GM18951 (cell line): ENCODE data around the gene LDLRAD3.

Source experiments
- POLR2A ChIP-seq: IDR thresholded peaks from 4 replicates; pipeline ENCODE4 v1.6.1; 2011; ENCODE audit warnings: mild to moderate bottlenecking; ENCODE audit not compliant: insufficient read length, insufficient read depth; ENCODE audit errors: extremely low read depth
- in situ Hi-C: fragments of 300-500 bp; cut with MboI; formaldehyde crosslinking; loops from one replicate; pipeline ENCODE4 v1.12.0; 2022; ENCODE audit warnings: low sequenced_read_pairs, mixed read lengths, inconsistent platforms; ENCODE audit not compliant: unreplicated experiment

Gene LDLRAD3

DNA sequence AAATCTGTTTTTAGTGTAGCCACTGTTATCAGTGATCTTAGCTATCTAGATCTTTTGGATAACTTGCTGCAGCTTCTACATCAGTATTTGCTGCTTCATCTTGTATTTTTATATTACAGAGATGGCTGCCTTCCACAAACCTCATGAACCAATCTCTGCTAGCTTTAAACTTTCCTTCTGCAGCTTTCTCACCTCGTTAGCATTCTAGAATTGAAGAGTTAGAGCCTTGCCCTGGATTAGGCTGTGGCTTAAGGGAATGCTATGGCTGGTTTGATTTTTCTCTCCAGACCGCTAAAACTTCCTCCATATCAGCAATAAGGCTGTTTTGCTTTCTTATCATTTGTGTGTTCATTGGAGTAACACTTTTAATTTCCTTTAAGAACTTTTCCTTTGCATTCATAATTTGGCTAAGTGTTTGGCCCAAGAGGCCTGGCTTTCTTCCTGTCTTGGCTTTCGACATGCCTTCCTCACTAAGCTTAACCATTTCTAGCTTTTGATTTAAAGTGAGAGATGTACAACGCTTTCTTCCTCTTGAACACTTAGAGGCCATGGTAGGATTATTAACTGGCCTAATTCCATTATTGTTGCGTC is 51.9 kb downstream of the LDLRAD3 start:
- in situ Hi-C loops, result no loop called here
- no peak for TF ChIP-seq POLR2A

DNA sequence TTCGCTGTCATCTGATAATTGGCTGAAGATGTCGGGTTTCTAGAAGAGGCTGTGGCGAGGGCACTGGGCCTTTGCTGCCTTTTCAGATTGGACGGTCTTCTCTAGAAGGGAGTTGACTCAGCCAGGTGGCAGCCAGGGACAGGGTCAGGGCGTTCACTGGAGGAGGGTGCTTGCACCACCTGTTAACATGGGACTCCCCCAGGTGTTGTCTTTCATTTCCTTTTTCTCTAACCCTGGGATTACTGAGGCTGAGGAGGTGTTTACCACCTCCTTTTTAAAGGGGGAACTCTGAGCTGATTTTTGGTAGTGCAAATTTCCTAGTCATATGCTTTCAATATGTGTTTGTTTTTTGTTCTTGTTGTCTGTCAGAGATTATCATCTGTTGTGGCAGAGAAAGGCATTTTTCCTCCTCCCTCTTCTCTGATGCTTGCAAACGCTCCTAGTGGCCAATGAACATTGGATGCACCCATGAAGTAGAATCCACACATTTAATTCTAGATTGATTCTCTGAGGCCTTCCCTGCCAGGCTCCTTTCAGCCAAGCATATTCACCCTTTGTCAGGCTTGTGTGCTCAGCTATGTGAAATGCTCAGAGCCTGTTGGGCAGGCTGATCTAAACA is 54.1 kb downstream of the LDLRAD3 start:
- in situ Hi-C loops, result no loop called here
- TF ChIP-seq POLR2A, result no peak

DNA sequence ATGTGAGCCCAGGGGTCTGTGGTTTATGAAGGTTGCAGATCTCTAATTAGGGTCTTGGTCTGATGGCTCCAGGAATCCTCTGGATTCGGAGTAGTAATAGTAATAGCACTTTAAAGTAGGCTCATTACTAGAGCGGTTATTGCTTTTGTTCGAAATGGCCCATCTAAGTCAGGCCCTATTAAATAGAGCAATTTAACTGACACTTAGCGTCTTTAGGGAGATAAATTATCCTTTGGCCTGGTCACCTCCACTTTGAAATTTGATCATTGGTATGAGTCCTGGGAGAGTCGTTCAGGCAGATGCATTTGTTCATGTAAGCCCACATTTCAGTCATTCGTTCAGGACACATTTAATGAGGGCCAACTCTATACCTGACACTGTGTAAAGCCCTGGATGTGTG is 54.8 kb downstream of the LDLRAD3 start:
- TF ChIP-seq POLR2A, result no peak
- in situ Hi-C loops, result no loop called here

DNA sequence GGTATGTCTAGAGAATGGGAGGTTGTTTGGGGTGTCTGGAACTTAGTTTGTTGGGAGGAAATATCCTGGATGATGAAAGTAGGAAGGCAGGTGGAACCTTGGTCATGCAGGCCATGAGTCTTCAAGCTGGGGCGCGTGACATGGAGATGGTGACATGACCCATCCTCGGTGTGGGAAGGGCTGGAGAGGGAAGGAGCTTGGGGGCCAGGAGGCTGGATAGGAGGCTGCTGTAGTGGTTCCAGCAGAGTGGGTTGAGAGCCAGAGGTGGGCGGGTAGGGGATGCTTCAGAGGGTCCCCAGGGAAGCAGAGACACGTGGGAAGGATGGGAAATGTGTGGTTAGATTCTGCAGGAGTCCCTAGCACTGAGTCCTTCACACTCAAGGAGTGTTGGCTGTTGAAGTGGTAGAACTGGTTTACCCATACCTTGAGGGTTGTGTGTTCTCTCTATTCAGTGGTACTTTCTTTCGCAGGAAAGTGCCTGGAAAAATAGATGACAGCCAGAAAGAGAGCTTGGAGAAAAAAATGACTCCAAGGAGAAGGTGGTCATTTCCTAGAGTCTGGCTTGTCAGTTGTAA is 56.8 kb downstream of the LDLRAD3 start:
- no peak for TF ChIP-seq POLR2A
- in situ Hi-C loops, result no loop called here

DNA sequence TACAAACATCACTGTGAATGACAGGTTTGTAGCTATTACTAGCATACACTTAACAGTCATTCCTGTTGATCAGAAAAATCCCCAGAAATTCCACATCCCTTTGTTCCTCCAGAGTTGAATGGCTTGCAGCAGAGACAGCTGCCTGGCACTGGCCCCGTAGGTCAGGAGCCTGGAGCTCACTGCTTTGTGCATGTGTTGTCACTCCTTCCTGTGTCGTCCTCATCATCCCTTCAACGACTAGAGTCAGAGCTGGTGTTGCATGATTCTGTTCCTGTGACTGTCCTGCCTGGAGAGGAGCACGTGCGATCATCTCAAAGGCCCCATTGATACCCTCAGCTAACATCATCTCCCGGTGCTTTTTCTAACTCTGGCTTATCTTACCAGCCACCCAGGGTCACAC is 58.3 kb downstream of the LDLRAD3 start:
- TF ChIP-seq POLR2A, result no peak

DNA sequence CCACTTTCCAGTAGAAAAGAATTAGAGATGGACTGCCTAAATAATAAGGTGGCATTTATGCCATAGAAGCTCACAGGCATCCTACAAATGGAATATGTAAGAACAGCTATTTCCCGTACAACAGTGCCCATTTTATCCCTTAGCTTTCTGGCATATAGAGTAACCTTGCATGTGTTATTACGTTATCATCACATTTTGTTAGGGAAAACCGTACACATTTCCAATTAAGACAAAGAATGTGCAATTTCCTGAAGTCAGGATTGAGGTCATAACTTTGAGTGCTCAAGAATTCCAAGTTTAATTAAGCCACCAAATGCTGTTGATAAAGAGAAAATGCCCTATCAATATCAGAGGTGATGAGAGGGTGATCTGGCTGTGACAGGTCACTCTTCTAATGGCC is 58.9 kb downstream of the LDLRAD3 start:
- no peak for TF ChIP-seq POLR2A
- in situ Hi-C loops, result no loop called here

More for the DNA sequence above, 58.3 kb downstream of the LDLRAD3 start:
- in situ Hi-C loops, result no loop called here

DNA sequence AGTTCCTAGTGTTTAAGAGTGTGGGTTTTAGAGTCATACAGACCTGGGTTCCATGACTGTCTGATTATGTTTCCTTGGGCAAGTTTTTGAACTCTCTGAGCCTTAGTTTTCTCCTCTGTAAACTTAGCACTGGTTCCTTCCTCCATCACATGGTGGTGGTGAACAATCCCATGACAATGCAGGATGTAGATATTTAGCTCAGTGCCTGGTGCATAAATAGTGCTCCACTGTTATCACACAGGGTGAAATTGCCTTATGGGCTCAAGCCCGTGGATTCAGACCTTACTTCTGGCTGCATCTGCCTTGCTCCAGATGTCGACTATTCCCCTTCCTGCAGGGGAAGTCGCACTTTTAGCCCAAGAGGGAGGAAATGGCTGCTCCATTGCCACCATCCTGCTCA is 62.7 kb downstream of the LDLRAD3 start:
- TF ChIP-seq POLR2A, result no peak
- in situ Hi-C loops, result no loop called here

DNA sequence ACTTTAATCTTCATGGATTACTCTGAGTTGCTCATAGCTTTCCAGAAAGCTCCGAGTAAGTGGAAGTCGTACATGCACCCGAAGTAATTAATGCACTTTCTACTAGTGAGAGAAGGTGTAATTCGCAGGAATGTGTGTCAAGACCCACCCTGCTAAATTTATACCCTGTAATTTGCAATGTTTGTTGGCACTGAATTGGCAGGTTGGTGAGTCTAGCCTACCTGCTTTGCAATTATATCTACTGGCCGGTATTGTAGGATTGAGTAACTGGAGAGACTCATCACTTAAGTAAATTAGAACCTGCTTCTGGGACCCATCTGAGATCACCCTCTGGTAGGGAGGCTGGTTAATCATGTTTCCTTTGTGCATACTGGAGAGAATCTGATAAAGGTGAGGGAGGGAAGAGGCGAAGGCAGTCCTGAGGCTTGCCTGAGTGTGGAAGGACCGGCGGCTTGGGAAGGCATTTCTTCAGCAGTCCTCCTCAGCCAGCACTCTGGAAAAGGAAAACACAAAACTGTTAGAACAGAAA is 63.3 kb downstream of the LDLRAD3 start:
- no peak for TF ChIP-seq POLR2A
- in situ Hi-C loops, result no loop called here

DNA sequence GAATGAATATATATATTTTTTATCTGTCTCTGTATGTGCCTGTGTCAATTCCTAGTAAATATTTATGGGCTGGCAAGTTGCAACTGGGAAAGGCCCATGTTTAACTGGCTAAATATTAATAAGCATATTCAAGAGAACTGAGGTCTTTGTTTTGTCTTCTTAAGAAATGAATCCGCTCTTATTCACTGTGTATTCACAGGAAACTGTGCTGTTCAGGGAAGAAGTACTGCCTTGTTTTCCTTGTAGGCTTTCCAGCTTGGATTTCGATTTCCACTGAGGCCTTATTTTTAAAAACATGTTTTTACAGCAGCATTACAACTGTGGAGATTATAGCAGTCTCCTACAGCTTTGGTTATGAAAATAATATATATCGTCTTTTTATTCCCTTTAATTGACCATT is 64.7 kb downstream of the LDLRAD3 start:
- TF ChIP-seq POLR2A, result no peak
- in situ Hi-C loops, result no loop called here

DNA sequence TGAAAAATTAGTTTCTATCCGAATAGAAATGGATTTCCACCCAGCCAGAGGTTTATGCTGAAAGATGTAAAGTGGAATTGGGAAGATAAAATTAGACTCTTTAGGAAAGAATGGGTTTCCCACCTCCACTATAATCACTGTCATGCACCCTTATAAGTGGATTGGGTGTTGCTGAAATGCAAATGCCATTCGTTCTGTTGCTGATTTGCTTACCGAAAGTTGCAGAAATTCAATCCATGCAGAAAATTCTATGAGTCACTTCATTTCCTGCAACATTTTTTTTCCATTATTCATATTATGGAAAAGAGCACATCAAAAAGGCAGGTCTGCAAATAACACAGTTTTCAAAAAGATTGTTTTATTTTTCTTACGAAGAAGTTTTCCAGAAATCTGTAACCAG is 65.6 kb downstream of the LDLRAD3 start:
- in situ Hi-C loops, result no loop called here
- TF ChIP-seq POLR2A, result no peak

DNA sequence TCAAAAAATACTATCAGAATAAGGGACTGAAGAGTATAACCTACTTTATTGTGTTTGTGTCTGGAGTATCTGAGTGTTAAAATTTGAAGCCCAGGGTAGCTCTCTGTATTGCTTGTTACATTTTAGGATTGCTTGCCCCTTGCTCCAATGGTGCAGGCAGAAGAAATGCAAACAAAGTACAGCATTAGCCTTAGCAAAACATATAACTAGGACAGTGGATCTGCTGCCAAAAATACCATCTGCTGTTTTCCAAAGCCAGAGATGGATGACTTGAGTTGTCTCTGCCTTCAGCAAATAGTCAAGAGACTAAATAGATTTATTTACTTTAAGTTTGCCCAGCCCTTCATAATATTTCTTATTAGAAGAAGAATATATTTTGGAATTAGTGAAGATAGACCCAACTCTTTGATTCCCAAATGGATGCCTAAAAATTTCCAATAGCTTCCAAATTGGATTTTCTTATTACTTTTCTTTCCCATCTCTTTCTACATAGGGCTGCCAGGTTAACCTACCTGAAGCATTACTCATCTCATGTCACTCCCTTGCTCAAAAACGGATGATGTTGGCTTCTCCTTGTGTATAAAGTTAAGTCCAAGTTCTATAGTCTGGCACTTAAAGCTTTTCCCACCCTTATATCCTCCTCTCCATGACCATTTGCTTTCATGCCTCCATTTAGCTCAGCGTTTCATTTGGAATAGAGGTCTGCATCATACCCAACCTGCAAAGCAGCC is 66.3 kb downstream of the LDLRAD3 start:
- in situ Hi-C loops, result no loop called here
- no peak for TF ChIP-seq POLR2A

DNA sequence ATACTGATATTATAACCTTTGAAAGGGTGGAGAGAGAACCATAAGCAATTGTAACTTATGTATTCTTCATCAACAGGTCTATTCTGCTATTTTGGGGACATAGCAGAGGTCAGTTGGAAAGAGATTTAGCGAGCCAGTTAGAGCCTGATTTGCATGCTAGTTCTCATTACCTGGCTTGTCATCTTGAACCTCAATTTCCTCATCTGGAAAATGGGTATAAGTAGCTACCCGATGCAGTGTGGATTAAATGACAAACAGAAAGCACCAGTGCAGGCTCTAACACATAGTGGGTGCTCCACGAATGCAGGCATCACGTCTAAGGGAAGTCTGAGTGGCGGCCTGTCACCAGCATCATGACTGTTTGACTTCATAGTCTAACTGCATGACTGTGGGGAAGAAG is 67.7 kb downstream of the LDLRAD3 start:
- in situ Hi-C loops, result no loop called here

DNA sequence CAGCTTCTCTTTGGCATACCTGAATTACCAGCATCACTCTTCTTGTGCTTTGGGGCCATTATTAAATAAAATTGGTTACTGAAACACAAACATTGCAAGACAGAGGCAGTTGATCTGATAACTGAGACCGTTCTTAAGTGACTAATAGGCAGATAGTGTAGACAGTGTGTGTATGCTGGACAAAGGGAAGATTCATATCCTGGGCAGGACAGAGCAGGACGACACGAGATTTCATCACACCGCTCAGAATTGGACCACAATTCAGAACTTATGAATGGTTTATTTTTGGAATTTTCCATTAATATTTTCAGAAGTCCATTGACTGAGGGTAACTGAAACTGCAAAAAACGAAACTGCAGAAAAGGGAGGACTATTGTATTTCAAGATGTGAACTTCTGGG is 68.6 kb downstream of the LDLRAD3 start:
- TF ChIP-seq POLR2A, result no peak

More for the DNA sequence above, 67.7 kb downstream of the LDLRAD3 start:
- TF ChIP-seq POLR2A, result no peak

More for the DNA sequence above, 68.6 kb downstream of the LDLRAD3 start:
- in situ Hi-C loops, result no loop called here
